Measurements from ENCODE around the gene AP4S1. TPM values are rescaled to one million over a fixed set of nuclear protein-coding genes. Genes with fewer than 3 reads are reported as not detected.

Gene AP4S1
- total RNA-seq, 1 experiment from 2014 or later: 7.8 TPM

- H3K27ac ChIP-seq (ENCODE audit: low read length): no peak overlapping the region
- DNase-seq: no peak
- no peaks in the 10 kb centered on the region for H3K4me1 ChIP-seq (ENCODE audit: low read length)
- 0 out of 2 replicates have a peak, but pooled peaks cover 5% of the 10 kb centered on the region for H3K36me3 ChIP-seq (ENCODE audit: insufficient read depth, low read length)
- H2AFZ ChIP-seq (ENCODE audit: low read length): no peak overlapping the region
- no peak overlapping the region for H3K9ac ChIP-seq (ENCODE audit: low read length)
- H3K79me2 ChIP-seq (ENCODE audit: low read length): no peaks in the 10 kb centered on the region
- H3K9me3 ChIP-seq (ENCODE audit: low read length): no peaks in the 10 kb centered on the region
- H4K20me1 ChIP-seq (ENCODE audit: insufficient read depth, low read depth, low read length): no peaks in the 10 kb centered on the region
- H3K4me3 ChIP-seq (ENCODE audit: low read length): no peak overlapping the region
- H3K4me2 ChIP-seq (ENCODE audit: low read depth, low read length, poor library complexity, severe bottlenecking): no peak overlapping the region
- H3K27me3 ChIP-seq (ENCODE audit: low read length): no peaks in the 10 kb centered on the region
- H3K9me2 ChIP-seq (replicated peaks; ENCODE audit: insufficient read depth, low read length): no peaks in the 10 kb centered on the region
These were observed 45.7 kb downstream of the AP4S1 start for GRCh38 chr14:31071151-31071550.

- Histone ChIP-seq H3K9me2 (replicated peaks; ENCODE audit: insufficient read depth, low read length) (no peaks in the 10 kb centered on the region), H3K4me1 (ENCODE audit: low read length) (peaks cover 13% of the 10 kb centered on the region), H3K9me3 (ENCODE audit: low read length) (no peaks in the 10 kb centered on the region), H3K27ac (ENCODE audit: low read length) (no peak overlapping the region), H3K27me3 (ENCODE audit: low read length) (no peaks in the 10 kb centered on the region), H3K79me2 (ENCODE audit: low read length) (0 out of 2 replicates have a peak, but pooled peaks cover 4% of the 10 kb centered on the region), H3K9ac (ENCODE audit: low read length) (no peak overlapping the region), H3K4me3 (ENCODE audit: low read length) (no peak overlapping the region), H2AFZ (ENCODE audit: low read length) (no peak overlapping the region), H4K20me1 (ENCODE audit: insufficient read depth, low read depth, low read length) (no peaks in the 10 kb centered on the region), H3K36me3 (ENCODE audit: insufficient read depth, low read length) (0 out of 2 replicates have a peak, but pooled peaks cover 5% of the 10 kb centered on the region), H3K4me2 (ENCODE audit: low read depth, low read length, poor library complexity, severe bottlenecking) (no peak overlapping the region)
- DNase-seq: no peak
These were observed 49.7 kb downstream of the AP4S1 start for GRCh38 chr14:31075144-31075543.

GRCh38 chr14:31078766-31079165 lies 53.3 kb downstream of the AP4S1 start:
- Histone ChIP-seq H3K79me2 (ENCODE audit: low read length) (0 out of 2 replicates have a peak, but pooled peaks cover 4% of the 10 kb centered on the region), H3K4me3 (ENCODE audit: low read length) (no peak overlapping the region), H3K27me3 (ENCODE audit: low read length) (no peaks in the 10 kb centered on the region), H3K27ac (ENCODE audit: low read length) (no peak overlapping the region), H2AFZ (ENCODE audit: low read length) (peak overlapping the region; percentile 40; the same call in 1 of the 2 replicates), H4K20me1 (ENCODE audit: insufficient read depth, low read depth, low read length) (no peaks in the 10 kb centered on the region), H3K9me2 (replicated peaks; ENCODE audit: insufficient read depth, low read length) (no peaks in the 10 kb centered on the region), H3K36me3 (ENCODE audit: insufficient read depth, low read length) (0 out of 2 replicates have a peak, but pooled peaks cover 5% of the 10 kb centered on the region), H3K4me2 (ENCODE audit: low read depth, low read length, poor library complexity, severe bottlenecking) (no peak overlapping the region), H3K9me3 (ENCODE audit: low read length) (no peaks in the 10 kb centered on the region), H3K4me1 (ENCODE audit: low read length) (peaks cover 21% of the 10 kb centered on the region), H3K9ac (ENCODE audit: low read length) (no peak overlapping the region)
- DNase-seq: no peak

- H3K9ac ChIP-seq (ENCODE audit: low read length): no peak overlapping the region
- H2AFZ ChIP-seq (ENCODE audit: low read length): no peak overlapping the region
- no peaks in the 10 kb centered on the region for H3K27me3 ChIP-seq (ENCODE audit: low read length)
- no peak overlapping the region for H3K27ac ChIP-seq (ENCODE audit: low read length)
- H3K4me1 ChIP-seq (ENCODE audit: low read length): peaks cover 34% of the 10 kb centered on the region
- no peak overlapping the region for H3K4me3 ChIP-seq (ENCODE audit: low read length)
- H4K20me1 ChIP-seq (ENCODE audit: insufficient read depth, low read depth, low read length): no peaks in the 10 kb centered on the region
- H3K4me2 ChIP-seq (ENCODE audit: low read depth, low read length, poor library complexity, severe bottlenecking): no peak overlapping the region
- no peaks in the 10 kb centered on the region for H3K9me3 ChIP-seq (ENCODE audit: low read length)
- DNase-seq: no peak
- 0 out of 2 replicates have a peak, but pooled peaks cover 4% of the 10 kb centered on the region for H3K79me2 ChIP-seq (ENCODE audit: low read length)
- H3K9me2 ChIP-seq (replicated peaks; ENCODE audit: insufficient read depth, low read length): no peaks in the 10 kb centered on the region
- H3K36me3 ChIP-seq (ENCODE audit: insufficient read depth, low read length): 0 out of 2 replicates have a peak, but pooled peaks cover 4% of the 10 kb centered on the region
These were observed 54.6 kb downstream of the AP4S1 start for GRCh38 chr14:31080056-31080455.

- DNase-seq: no peak
- no peaks in the 10 kb centered on the region for H4K20me1 ChIP-seq (ENCODE audit: insufficient read depth, low read depth, low read length)
- no peak overlapping the region for H3K9ac ChIP-seq (ENCODE audit: low read length)
- H3K27me3 ChIP-seq (ENCODE audit: low read length): no peaks in the 10 kb centered on the region
- no peaks in the 10 kb centered on the region for H3K9me2 ChIP-seq (replicated peaks; ENCODE audit: insufficient read depth, low read length)
- 0 out of 2 replicates have a peak, but pooled peaks cover 4% of the 10 kb centered on the region for H3K79me2 ChIP-seq (ENCODE audit: low read length)
- H2AFZ ChIP-seq (ENCODE audit: low read length): no peak overlapping the region
- H3K4me2 ChIP-seq (ENCODE audit: low read depth, low read length, poor library complexity, severe bottlenecking): no peak overlapping the region
- H3K27ac ChIP-seq (ENCODE audit: low read length): no peak overlapping the region
- peaks cover 36% of the 10 kb centered on the region for H3K4me1 ChIP-seq (ENCODE audit: low read length)
- 0 out of 2 replicates have a peak, but pooled peaks cover under 1% of the 10 kb centered on the region for H3K36me3 ChIP-seq (ENCODE audit: insufficient read depth, low read length)
- H3K9me3 ChIP-seq (ENCODE audit: low read length): no peaks in the 10 kb centered on the region
- no peak overlapping the region for H3K4me3 ChIP-seq (ENCODE audit: low read length)
These were observed 55.0 kb downstream of the AP4S1 start for GRCh38 chr14:31080484-31080883.

GRCh38 chr14:31083781-31084180 lies 58.3 kb downstream of the AP4S1 start:
- H2AFZ ChIP-seq (ENCODE audit: low read length): peak overlapping the region; percentile 57
- peak overlapping the region; percentile 71 for H3K4me2 ChIP-seq (ENCODE audit: low read depth, low read length, poor library complexity, severe bottlenecking)
- H3K27me3 ChIP-seq (ENCODE audit: low read length): no peaks in the 10 kb centered on the region
- no peaks in the 10 kb centered on the region for H3K9me3 ChIP-seq (ENCODE audit: low read length)
- no peaks in the 10 kb centered on the region for H3K36me3 ChIP-seq (ENCODE audit: insufficient read depth, low read length)
- H3K4me1 ChIP-seq (ENCODE audit: low read length): peaks cover 31% of the 10 kb centered on the region
- H3K4me3 ChIP-seq (ENCODE audit: low read length): peak overlapping the region; percentile 39; the same call in 1 of the 2 replicates
- peak overlapping the region; percentile 81 for H3K27ac ChIP-seq (ENCODE audit: low read length)
- H3K9ac ChIP-seq (ENCODE audit: low read length): peak overlapping the region; percentile 57
- DNase-seq: peak; percentile 82
- H3K79me2 ChIP-seq (ENCODE audit: low read length): no peaks in the 10 kb centered on the region
- H4K20me1 ChIP-seq (ENCODE audit: insufficient read depth, low read depth, low read length): no peaks in the 10 kb centered on the region
- H3K9me2 ChIP-seq (replicated peaks; ENCODE audit: insufficient read depth, low read length): no peaks in the 10 kb centered on the region

GRCh38 chr14:31084385-31084784 lies 58.9 kb downstream of the AP4S1 start:
- Histone ChIP-seq H3K4me3 (ENCODE audit: low read length) (peak overlapping the region; percentile 39; the same call in 1 of the 2 replicates), H3K9me3 (ENCODE audit: low read length) (no peaks in the 10 kb centered on the region), H4K20me1 (ENCODE audit: insufficient read depth, low read depth, low read length) (no peaks in the 10 kb centered on the region), H3K79me2 (ENCODE audit: low read length) (no peaks in the 10 kb centered on the region), H3K9ac (ENCODE audit: low read length) (peak overlapping the region; percentile 57), H3K27ac (ENCODE audit: low read length) (peak overlapping the region; percentile 81), H3K4me2 (ENCODE audit: low read depth, low read length, poor library complexity, severe bottlenecking) (peak overlapping the region; percentile 71), H3K9me2 (replicated peaks; ENCODE audit: insufficient read depth, low read length) (no peaks in the 10 kb centered on the region), H3K27me3 (ENCODE audit: low read length) (no peaks in the 10 kb centered on the region), H3K4me1 (ENCODE audit: low read length) (peaks cover 26% of the 10 kb centered on the region), H2AFZ (ENCODE audit: low read length) (peak overlapping the region; percentile 57), H3K36me3 (ENCODE audit: insufficient read depth, low read length) (no peaks in the 10 kb centered on the region)
- DNase-seq: peak; percentile 95

GRCh38 chr14:31085027-31085426 lies 59.6 kb downstream of the AP4S1 start:
- no peaks in the 10 kb centered on the region for H3K9me3 ChIP-seq (ENCODE audit: low read length)
- H4K20me1 ChIP-seq (ENCODE audit: insufficient read depth, low read depth, low read length): no peaks in the 10 kb centered on the region
- peak overlapping the region; percentile 71 for H3K4me2 ChIP-seq (ENCODE audit: low read depth, low read length, poor library complexity, severe bottlenecking)
- H3K27me3 ChIP-seq (ENCODE audit: low read length): no peaks in the 10 kb centered on the region
- no peak for DNase-seq
- 0 out of 2 replicates have a peak overlapping the region, but pooled peaks have one; percentile 39 for H3K4me3 ChIP-seq (ENCODE audit: low read length)
- no peaks in the 10 kb centered on the region for H3K79me2 ChIP-seq (ENCODE audit: low read length)
- H3K9me2 ChIP-seq (replicated peaks; ENCODE audit: insufficient read depth, low read length): no peaks in the 10 kb centered on the region
- peak overlapping the region; percentile 57 for H3K9ac ChIP-seq (ENCODE audit: low read length)
- H3K36me3 ChIP-seq (ENCODE audit: insufficient read depth, low read length): no peaks in the 10 kb centered on the region
- H3K27ac ChIP-seq (ENCODE audit: low read length): peak overlapping the region; percentile 81
- H3K4me1 ChIP-seq (ENCODE audit: low read length): peaks cover 24% of the 10 kb centered on the region
- peak overlapping the region; percentile 57; the same call in 1 of the 2 replicates for H2AFZ ChIP-seq (ENCODE audit: low read length)

Data from Karpas-422 (cell line).